GM19397 (cell line): ENCODE measurements around the gene ATG14.
"Not testable (repeated sequence)": the region's sequence is repeated elsewhere in the genome, so short reads cannot be mapped to it uniquely, and the experiment has no call there.

Experiments used
- ATAC-seq: cut with Tn5 transposase; IDR thresholded peaks from one replicate; pipeline ENCODE4 v1.9.1; 2021; ENCODE audit warnings: mild to moderate bottlenecking, moderate library complexity; ENCODE audit not compliant: unreplicated experiment

The ATG14 gene

GRCh38 chr14:55433880-55434804, 22.5 kb upstream of the ATG14 start:
- no peak for ATAC-seq

GRCh38 chr14:55432628-55433027, 21.0 kb upstream of the ATG14 start:
- no peak for ATAC-seq

GRCh38 chr14:55430024-55430690, 18.5 kb upstream of the ATG14 start:
- ATAC-seq: no peak

- no peak for ATAC-seq
Measured at GRCh38 chr14:55427439-55427838, 15.8 kb upstream of the ATG14 start.

GRCh38 chr14:55426891-55427290, 15.3 kb upstream of the ATG14 start:
- ATAC-seq: no peak

- ATAC-seq: no peak
Measured at GRCh38 chr14:55425091-55425490, 13.5 kb upstream of the ATG14 start.

- ATAC-seq: no peak
Measured at GRCh38 chr14:55423969-55424368, 12.3 kb upstream of the ATG14 start.

GRCh38 chr14:55422338-55422737, 10.7 kb upstream of the ATG14 start:
- not testable (repeated sequence) for ATAC-seq

- no peak for ATAC-seq
Measured at GRCh38 chr14:55419663-55420062, 8.0 kb upstream of the ATG14 start.

- no peak for ATAC-seq
Measured at GRCh38 chr14:55418411-55418810, 6.8 kb upstream of the ATG14 start.

- ATAC-seq: no peak
Measured at GRCh38 chr14:55417955-55418354, 6.3 kb upstream of the ATG14 start.

GRCh38 chr14:55416866-55417265, 5.2 kb upstream of the ATG14 start:
- no peak for ATAC-seq

GRCh38 chr14:55414551-55414950, 2.9 kb upstream of the ATG14 start:
- no peak for ATAC-seq

GRCh38 chr14:55412676-55413075, 1.0 kb upstream of the ATG14 start:
- ATAC-seq: no peak

- no peak for ATAC-seq
Measured at GRCh38 chr14:55410876-55411275, 754 bp downstream of the ATG14 start.

GRCh38 chr14:55404173-55404854, 7.3 kb downstream of the ATG14 start:
- no peak for ATAC-seq

- no peak for ATAC-seq
Measured at GRCh38 chr14:55401751-55402150, 9.9 kb downstream of the ATG14 start.

- no peak for ATAC-seq
Measured at GRCh38 chr14:55399852-55400251, 11.8 kb downstream of the ATG14 start.

GRCh38 chr14:55399183-55399582, 12.4 kb downstream of the ATG14 start:
- no peak for ATAC-seq

- no peak for ATAC-seq
Measured at GRCh38 chr14:55398679-55399078, 13.0 kb downstream of the ATG14 start.

- ATAC-seq: no peak
Measured at GRCh38 chr14:55389330-55389729, 22.3 kb downstream of the ATG14 start.

GRCh38 chr14:55388160-55388559, 23.5 kb downstream of the ATG14 start:
- no peak for ATAC-seq
